Prostate gland (tissue), 2 donors: Measurements from ENCODE around the gene SLC16A7.

ENCODE experiments used
- CTCF ChIP-seq, 4 experiments: fragments of 200-600 bp in 2 of 4; fragments of 450-650 bp in 2 of 4; sonication (generic) in 2 of 4; IDR thresholded peaks; 1 replicate in 3 of 4; 2 replicates in 1 of 4; pipeline ENCODE4 v1.5.1; 2016 to 2019; ENCODE audit warnings: antibody characterized with exemption in 4 of 4, mild to moderate bottlenecking in 2 of 4, moderate library complexity in 2 of 4
- POLR2A ChIP-seq: fragments of 450-650 bp; IDR thresholded peaks from one replicate; pipeline ENCODE4 v1.6.1; 2016; ENCODE audit warnings: antibody characterized with exemption, mild to moderate bottlenecking
- POLR2AphosphoS5 ChIP-seq: sonication (generic); formaldehyde crosslinking; IDR thresholded peaks from one replicate; pipeline ENCODE4 v1.6.1; 2017; ENCODE audit warnings: antibody characterized with exemption

DNA sequence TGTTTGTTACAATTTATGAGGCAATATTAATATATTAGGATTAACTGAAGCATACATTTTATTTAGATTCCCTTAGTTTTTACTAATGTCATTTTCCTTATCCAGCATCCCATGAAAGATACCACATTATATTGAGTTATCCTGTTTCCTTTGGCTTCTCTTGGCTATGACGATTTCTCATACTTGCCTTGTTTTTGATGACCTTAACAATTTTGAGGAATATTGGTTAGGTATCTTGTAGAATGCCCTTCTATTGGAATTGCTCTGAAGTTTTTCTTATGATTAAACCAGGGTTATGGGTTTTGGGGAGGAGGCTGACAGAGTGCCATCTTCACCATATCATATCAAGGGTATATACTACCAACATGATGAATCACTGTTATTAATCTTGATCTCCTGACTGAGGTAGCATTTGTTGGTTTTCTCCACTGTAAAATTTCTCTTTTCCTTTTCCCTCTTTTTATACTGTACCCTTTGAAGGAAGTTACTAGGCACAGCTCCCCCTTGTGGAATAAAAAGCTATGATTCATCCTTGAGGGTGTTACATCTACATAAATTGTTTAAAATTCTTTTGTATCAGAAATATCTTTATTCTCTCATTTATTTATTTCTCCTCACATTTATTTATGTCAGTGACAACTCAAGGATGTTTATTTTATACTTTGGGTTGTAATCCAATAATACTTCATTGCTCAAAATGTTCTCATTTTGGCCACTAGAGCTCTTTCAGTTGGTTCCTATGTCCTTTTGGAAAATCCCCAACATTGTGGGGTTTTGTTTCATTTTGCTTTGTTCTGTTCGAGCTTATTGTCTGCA is 239.0 kb downstream of the SLC16A7 start:
- TF ChIP-seq POLR2A, result no peak
- peak in 2 of 4 experiments; percentile 15 to 42 for TF ChIP-seq CTCF (IDR thresholded peaks at IDR 0.05)
- TF ChIP-seq POLR2AphosphoS5, result no peak
